Measurements from ENCODE around the gene MIS18BP1.
"Not testable (repeated sequence)": the region's sequence is repeated elsewhere in the genome, so short reads cannot be mapped to it uniquely, and the experiment has no call there.

Gene MIS18BP1

GRCh38 chr14:45253070-45253753 is at the start of gene MIS18BP1:
Gene MIS18BP1, minus strand, starts transcription at chr14:45253202. Its CDS starts 5,916 bp downstream, at chr14:45247286.
- in situ Hi-C loops (cut with MboI; ENCODE audit: low sequenced_read_pairs, unreplicated experiment), result no loop called here
- DNase-seq (ENCODE audit: low spot score), result peak; percentile 90
- TF ChIP-seq CTCF (IDR thresholded peaks at IDR 0.05; ENCODE audit: borderline replicate concordance, control extremely low read depth, extremely low read depth, insufficient read depth, missing control alignments), result peak; percentile 82

DNA sequence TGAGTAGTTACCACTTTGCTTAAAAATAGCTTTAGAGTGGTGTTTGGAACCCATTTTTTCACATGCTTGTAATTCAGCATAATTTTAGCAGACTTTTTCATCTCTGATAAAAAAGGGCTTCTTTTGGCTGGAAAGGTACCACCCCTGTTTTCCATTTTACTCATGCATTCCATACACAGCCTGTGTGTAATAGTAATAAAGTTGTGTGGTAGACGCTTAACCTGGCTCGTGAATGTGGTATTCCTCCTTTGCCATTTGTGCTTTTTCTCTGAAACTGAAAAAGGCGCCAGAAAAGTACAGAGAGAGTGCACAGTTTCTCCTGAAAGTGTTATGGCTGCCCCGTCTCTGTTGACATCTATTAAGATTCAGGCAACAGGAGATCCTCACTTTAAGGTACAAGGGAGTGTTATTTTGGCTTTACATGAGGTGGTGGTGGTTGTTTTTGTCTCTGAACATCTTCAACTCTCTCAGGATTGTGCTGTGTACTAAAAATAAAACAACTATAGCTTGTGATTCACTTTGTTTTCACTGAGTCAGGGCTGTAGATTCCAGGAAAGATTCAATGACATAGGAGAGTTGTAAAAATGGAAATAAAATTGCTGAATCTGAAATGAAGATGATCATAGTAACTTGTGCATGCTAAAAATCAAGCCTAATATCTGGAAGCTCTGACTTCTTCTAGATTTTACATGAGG is 45.6 kb upstream of the MIS18BP1 start:
- in situ Hi-C loops (cut with MboI; ENCODE audit: low sequenced_read_pairs, unreplicated experiment), result no loop called here
- no peak for TF ChIP-seq CTCF (IDR thresholded peaks at IDR 0.05; ENCODE audit: borderline replicate concordance, control extremely low read depth, extremely low read depth, insufficient read depth, missing control alignments)
- DNase-seq (ENCODE audit: low spot score), result no peak

DNA sequence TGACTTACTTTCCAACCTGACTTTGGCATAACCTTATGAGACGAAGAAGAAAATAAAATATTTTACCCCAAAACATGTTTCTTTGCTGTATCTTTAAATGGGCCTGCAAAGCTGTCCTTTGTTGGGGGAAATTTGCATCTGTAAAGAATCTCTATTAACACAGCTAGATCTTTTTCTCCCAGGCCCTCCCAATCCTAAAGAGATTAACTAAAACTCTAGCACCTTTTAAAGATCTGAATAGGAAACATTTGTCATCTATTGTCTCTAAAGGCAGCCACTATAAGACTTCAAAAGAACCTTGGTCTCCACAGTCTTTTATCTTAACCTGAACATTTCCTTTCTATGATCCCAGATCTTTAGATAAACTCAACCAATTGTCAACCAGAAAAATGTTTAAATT is 41.8 kb upstream of the MIS18BP1 start:
- DNase-seq (ENCODE audit: low spot score); in situ Hi-C loops (cut with MboI; ENCODE audit: low sequenced_read_pairs, unreplicated experiment): not testable (repeated sequence)

DNA sequence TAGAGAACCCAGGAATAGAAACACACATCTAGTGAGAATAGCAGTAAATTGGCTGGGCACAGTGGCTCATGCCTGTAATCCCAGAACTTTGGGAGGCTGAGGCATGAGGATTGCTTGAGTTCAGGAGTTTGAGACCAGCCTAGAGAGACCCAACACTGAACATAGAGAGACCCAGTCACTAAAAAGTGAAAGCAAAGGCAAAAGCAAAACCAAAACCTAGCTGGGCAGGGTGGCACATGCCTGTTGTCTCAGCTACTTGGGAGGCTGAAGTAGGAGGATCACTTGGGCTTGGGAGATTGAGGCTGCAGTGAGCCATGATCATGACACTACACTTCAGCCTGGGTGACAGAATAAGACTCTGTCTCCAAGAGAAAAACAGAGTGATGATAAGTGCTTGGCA is 37.5 kb upstream of the MIS18BP1 start:
- TF ChIP-seq CTCF (IDR thresholded peaks at IDR 0.05; ENCODE audit: borderline replicate concordance, control extremely low read depth, extremely low read depth, insufficient read depth, missing control alignments), result no peak
- in situ Hi-C loops (cut with MboI; ENCODE audit: low sequenced_read_pairs, unreplicated experiment), result no loop called here
- no peak for DNase-seq (ENCODE audit: low spot score)

DNA sequence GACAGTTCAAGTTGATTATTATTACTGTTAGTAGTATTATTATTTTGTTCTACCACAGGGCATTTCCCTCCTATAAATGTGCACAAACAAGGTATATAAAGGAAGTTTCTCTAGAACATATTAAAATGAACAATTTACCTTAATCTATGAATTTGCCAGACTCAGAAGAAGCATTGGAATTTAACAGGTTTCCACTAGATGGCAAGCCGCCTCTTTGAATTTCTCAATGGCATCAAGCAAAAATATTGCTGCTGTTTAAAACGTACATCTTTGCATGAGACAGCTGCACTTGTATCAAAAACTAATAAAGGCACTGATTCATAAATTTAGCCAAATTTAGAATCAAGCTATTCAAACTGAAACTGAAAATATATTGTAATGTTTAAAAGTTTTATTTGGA is 34.6 kb upstream of the MIS18BP1 start:
- in situ Hi-C loops (cut with MboI; ENCODE audit: low sequenced_read_pairs, unreplicated experiment), result no loop called here
- TF ChIP-seq CTCF (IDR thresholded peaks at IDR 0.05; ENCODE audit: borderline replicate concordance, control extremely low read depth, extremely low read depth, insufficient read depth, missing control alignments), result no peak
- no peak for DNase-seq (ENCODE audit: low spot score)

- in situ Hi-C loops (cut with MboI; ENCODE audit: low sequenced_read_pairs, unreplicated experiment), result no loop called here
- no peak for TF ChIP-seq CTCF (IDR thresholded peaks at IDR 0.05; ENCODE audit: borderline replicate concordance, control extremely low read depth, extremely low read depth, insufficient read depth, missing control alignments)
- DNase-seq (ENCODE audit: low spot score), result no peak
These were observed 31.8 kb upstream of the MIS18BP1 start for GRCh38 chr14:45284802-45285201.

GRCh38 chr14:45281731-45282400 is 28.9 kb upstream of the MIS18BP1 start:
- in situ Hi-C loops (cut with MboI; ENCODE audit: low sequenced_read_pairs, unreplicated experiment); DNase-seq (ENCODE audit: low spot score): not testable (repeated sequence)
